NCI-H1436 (cell line): Measurements from ENCODE around the gene HEY2.
"Not testable (repeated sequence)": the region's sequence is repeated elsewhere in the genome, so short reads cannot be mapped to it uniquely, and the experiment has no call there.

Source experiments
- DNase-seq: peaks from one replicate; lab custom pipeline; 2025; lab: John Stamatoyannopoulos, UW

Gene HEY2

GRCh38 chr6:125795301-125795700 lies 45.9 kb downstream of the HEY2 start:
- no peak for DNase-seq

GRCh38 chr6:125797120-125797885 lies 47.9 kb downstream of the HEY2 start:
- no peak for DNase-seq

- no peak for DNase-seq
Measured at GRCh38 chr6:125797886-125798444, 48.5 kb downstream of the HEY2 start.

- no peak for DNase-seq
Measured at GRCh38 chr6:125798734-125799508, 49.5 kb downstream of the HEY2 start.

- DNase-seq, result no peak
Measured at GRCh38 chr6:125802383-125802782, 53.0 kb downstream of the HEY2 start.

- DNase-seq, result no peak
Measured at GRCh38 chr6:125802943-125803377, 53.5 kb downstream of the HEY2 start.

GRCh38 chr6:125804264-125804663 lies 54.8 kb downstream of the HEY2 start:
- no peak for DNase-seq

GRCh38 chr6:125804866-125805425 lies 55.5 kb downstream of the HEY2 start:
- not testable (repeated sequence) for DNase-seq

- no peak for DNase-seq
Measured at GRCh38 chr6:125806813-125807212, 57.4 kb downstream of the HEY2 start.

- DNase-seq, result no peak
Measured at GRCh38 chr6:125807293-125807692, 57.9 kb downstream of the HEY2 start.

GRCh38 chr6:125808060-125808459 lies 58.6 kb downstream of the HEY2 start:
- DNase-seq, result no peak

- no peak for DNase-seq
Measured at GRCh38 chr6:125808591-125808990, 59.2 kb downstream of the HEY2 start.

- DNase-seq, result no peak
Measured at GRCh38 chr6:125809570-125810170, 60.2 kb downstream of the HEY2 start.

- peak; percentile 92 for DNase-seq
Measured at GRCh38 chr6:125810445-125810844, 61.0 kb downstream of the HEY2 start.
